SK-N-MC (cell line): ENCODE data around the gene TMCC2.
A peak's percentile ranks its signal among the peaks of the same experiment; 100 is the strongest.
"Not testable (repeated sequence)": the region's sequence is repeated elsewhere in the genome, so short reads cannot be mapped to it uniquely, and the experiment has no call there.

Experiments
- DNase-seq: peaks from one replicate; pipeline ENCODE4 v3.0.0-alpha.2; 2011; ENCODE audit warnings: low read depth, low spot score
- H3K27ac ChIP-seq: fragments of 200-600 bp; sonication (generic); 2 replicates; pipeline ENCODE4 v1.5.1; 2016; ENCODE audit warnings: mixed run types
- H3K36me3 ChIP-seq: fragments of 200-600 bp; sonication (generic); 2 replicates; pipeline ENCODE4 v1.6.1; 2017; ENCODE audit warnings: antibody characterized with exemption, low read length, mixed read lengths; ENCODE audit not compliant: insufficient read depth
- H3K4me3 ChIP-seq: fragments of 200-600 bp; sonication (generic); 2 replicates; pipeline ENCODE4 v1.5.1; 2016
- H3K9ac ChIP-seq: fragments of 200-600 bp; sonication (generic); 2 replicates; pipeline ENCODE4 v1.8.0; 2017; ENCODE audit warnings: mixed run types, mixed read lengths; ENCODE audit not compliant: insufficient read length
- H3K9me3 ChIP-seq: fragments of 200-600 bp; sonication (generic); 2 replicates; pipeline ENCODE4 v1.6.1; 2017; ENCODE audit warnings: low read depth, mild to moderate bottlenecking, antibody characterized with exemption, low read length, moderate library complexity, mixed read lengths
- EZH2 ChIP-seq: fragments of 200-600 bp; sonication (generic); IDR thresholded peaks from one replicate; pipeline ENCODE4 v1.6.1; 2017; ENCODE audit warnings: antibody characterized with exemption
- FOXP2 ChIP-seq: optimal IDR thresholded peaks from 2 replicates; pipeline ENCODE3; 2011; ENCODE audit warnings: mild to moderate bottlenecking, moderate library complexity; ENCODE audit not compliant: insufficient read depth; ENCODE audit errors: extremely low read length, control extremely low read depth
- POLR2AphosphoS5 ChIP-seq: IDR thresholded peaks from 2 replicates; pipeline ENCODE4 v1.6.1; 2012; ENCODE audit warnings: mild to moderate bottlenecking, low read depth, low read length, borderline replicate concordance

The TMCC2 gene

DNA sequence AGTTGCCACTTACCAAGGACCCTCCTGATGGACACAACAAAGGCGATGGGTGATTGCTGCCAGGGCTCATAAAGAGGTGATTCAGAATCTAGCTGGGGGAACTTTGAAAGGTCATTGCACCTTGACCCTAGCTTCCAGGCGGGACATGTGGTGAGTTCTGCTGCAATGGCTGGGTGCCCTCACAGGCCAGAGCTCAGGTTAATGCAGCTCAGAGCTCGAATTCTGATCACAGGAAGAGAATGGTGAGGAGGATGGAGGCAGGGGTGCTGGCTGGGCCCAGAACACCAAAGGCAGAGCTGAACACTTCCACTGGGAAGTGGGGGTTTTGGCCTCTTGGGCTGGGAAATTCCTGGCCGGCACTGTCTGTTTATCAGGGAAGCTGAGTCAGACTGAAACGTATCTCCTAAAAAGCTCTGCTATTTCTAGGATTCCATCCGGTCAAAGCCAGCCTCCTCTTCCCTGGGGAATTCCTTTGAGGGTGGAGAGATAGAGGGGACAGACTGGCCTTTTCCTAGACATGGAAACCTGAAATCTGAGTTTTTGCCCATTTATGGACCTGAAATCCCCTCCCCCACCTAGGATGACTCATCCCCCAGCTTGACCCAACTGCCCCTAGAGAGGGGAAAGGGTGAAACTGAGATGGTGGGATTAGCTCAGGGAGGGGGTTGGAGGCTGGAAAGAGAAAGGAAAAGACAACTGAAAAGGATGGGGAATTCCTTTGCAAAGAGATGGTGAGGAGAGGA lies 66.6 kb downstream of the TMCC2 start:
- DNase-seq = no peak
- no peaks in the 10 kb centered on the region for H3K9me3 ChIP-seq
- H3K36me3 ChIP-seq = no peaks in the 10 kb centered on the region
- TF ChIP-seq EZH2 = no peak
- no peak for TF ChIP-seq FOXP2
- TF ChIP-seq POLR2AphosphoS5 = no peak
- no peak overlapping the region for H3K9ac ChIP-seq
- no peak overlapping the region for H3K27ac ChIP-seq
- no peak overlapping the region for H3K4me3 ChIP-seq

DNA sequence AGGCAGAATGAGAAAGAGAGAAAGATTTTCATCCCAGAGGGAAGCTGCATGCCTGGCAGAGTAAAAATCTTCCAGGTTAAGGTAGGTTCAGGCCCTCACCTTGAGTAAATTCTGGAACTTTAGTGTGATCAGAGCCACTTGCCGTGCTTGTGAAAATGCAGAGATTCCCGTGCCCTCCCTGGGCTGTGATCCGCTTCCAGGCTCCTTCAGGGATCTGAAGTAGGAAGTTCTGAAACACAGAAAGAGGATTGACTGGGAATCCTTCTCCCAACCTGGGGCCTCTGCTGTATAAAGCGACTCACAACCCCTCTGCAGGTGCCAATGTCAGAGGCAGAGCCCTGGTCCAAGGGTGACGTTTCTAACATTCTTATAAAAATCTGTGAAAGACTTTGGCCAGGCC lies 67.2 kb downstream of the TMCC2 start:
- H3K4me3 ChIP-seq = no peak overlapping the region
- DNase-seq = no peak
- no peaks in the 10 kb centered on the region for H3K36me3 ChIP-seq
- H3K9me3 ChIP-seq = no peaks in the 10 kb centered on the region
- H3K27ac ChIP-seq = no peak overlapping the region
- TF ChIP-seq EZH2 (no peak), POLR2AphosphoS5 (no peak), FOXP2 (no peak)
- H3K9ac ChIP-seq = no peak overlapping the region

- no peak overlapping the region for H3K27ac ChIP-seq
- DNase-seq = no peak
- H3K36me3 ChIP-seq = no peaks in the 10 kb centered on the region
- no peak for TF ChIP-seq FOXP2
- no peak for TF ChIP-seq POLR2AphosphoS5
- no peak for TF ChIP-seq EZH2
- no peak overlapping the region for H3K4me3 ChIP-seq
- H3K9me3 ChIP-seq = no peaks in the 10 kb centered on the region
- H3K9ac ChIP-seq = no peak overlapping the region
These were observed 68.4 kb downstream of the TMCC2 start for GRCh38 chr1:205296154-205296553.

GRCh38 chr1:205297546-205298177 lies 69.9 kb downstream of the TMCC2 start:
- H3K27ac ChIP-seq, H3K9ac ChIP-seq, H3K4me3 ChIP-seq, H3K36me3 ChIP-seq, H3K9me3 ChIP-seq, DNase-seq: not testable (repeated sequence)

- Histone ChIP-seq H3K36me3 (no peaks in the 10 kb centered on the region), H3K4me3 (no peak overlapping the region), H3K27ac (no peak overlapping the region), H3K9me3 (no peaks in the 10 kb centered on the region), H3K9ac (no peak overlapping the region)
- TF ChIP-seq POLR2AphosphoS5 = no peak
- no peak for TF ChIP-seq FOXP2
- TF ChIP-seq EZH2 = no peak
- DNase-seq = peak; percentile 22
These were observed 70.6 kb downstream of the TMCC2 start for GRCh38 chr1:205298191-205298994.

DNA sequence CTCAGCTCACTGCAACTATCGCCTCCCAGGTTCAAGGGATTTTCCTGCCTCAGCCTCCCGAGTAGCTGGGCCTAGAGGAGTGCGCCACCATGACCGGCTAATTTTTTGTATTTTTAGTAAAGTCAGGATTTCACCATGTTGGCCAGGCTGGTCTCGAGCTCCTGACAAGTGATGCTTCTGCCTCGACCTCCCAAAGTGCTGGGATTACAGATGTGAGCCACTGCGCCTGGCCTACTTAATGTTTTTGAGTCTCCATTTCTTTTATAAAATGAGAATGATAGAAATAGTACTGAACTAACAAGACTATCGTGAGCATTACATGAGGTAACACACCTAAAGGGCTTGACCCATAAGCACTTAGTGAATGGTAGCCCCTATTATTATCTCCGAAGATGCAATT lies 72.4 kb downstream of the TMCC2 start:
- no peak overlapping the region for H3K27ac ChIP-seq
- H3K9ac ChIP-seq = no peak overlapping the region
- DNase-seq = no peak
- H3K4me3 ChIP-seq = no peak overlapping the region
- TF ChIP-seq EZH2 (no peak), POLR2AphosphoS5 (no peak), FOXP2 (no peak)
- H3K9me3 ChIP-seq = no peaks in the 10 kb centered on the region
- H3K36me3 ChIP-seq = no peaks in the 10 kb centered on the region

GRCh38 chr1:205301205-205301821 lies 73.6 kb downstream of the TMCC2 start:
- Histone ChIP-seq H3K36me3 (no peaks in the 10 kb centered on the region), H3K9ac (no peak overlapping the region), H3K27ac (0 out of 2 replicates have a peak overlapping the region, but pooled peaks have one; percentile 32), H3K4me3 (peak overlapping the region; percentile 15; the same call in 1 of the 2 replicates), H3K9me3 (no peaks in the 10 kb centered on the region)
- no peak for TF ChIP-seq FOXP2
- TF ChIP-seq POLR2AphosphoS5 = no peak
- no peak for TF ChIP-seq EZH2
- no peak for DNase-seq
